ENCODE measurements around the gene SYT5.
"Not testable (repeated sequence)": the region's sequence is repeated elsewhere in the genome, so short reads cannot be mapped to it uniquely, and the experiment has no call there.

SYT5 gene

GRCh38 chr19:55227241-55228014 lies 47.3 kb upstream of the SYT5 start:
- no peak for DNase-seq (ENCODE audit: extremely low spot score)
- ChIA-PET POLR2A (interaction anchor here (0.6 to 0.7 kb wide), 2 partner anchors 9 to 765 kb away, joined by 3 read pairs; no protein-coding TSS in a partner anchor), CTCF (interaction anchor here (1.4 kb wide), 1 partner anchor 15 kb away, joined by 5 read pairs; no protein-coding TSS in a partner anchor)
- TF ChIP-seq CTCF (IDR thresholded peaks at IDR 0.05; ENCODE audit: control extremely low read depth, extremely low read depth, low read depth, missing control alignments) = no peak

- DNase-seq (ENCODE audit: extremely low spot score) = no peak
- ChIA-PET CTCF (no interaction called here), POLR2A (no interaction called here)
- no peak for TF ChIP-seq CTCF (IDR thresholded peaks at IDR 0.05; ENCODE audit: control extremely low read depth, extremely low read depth, low read depth, missing control alignments)
These were observed 46.7 kb upstream of the SYT5 start for GRCh38 chr19:55226788-55227187.

GRCh38 chr19:55226273-55226672 lies 46.2 kb upstream of the SYT5 start:
- CTCF ChIA-PET = no interaction called here
- no peak for TF ChIP-seq CTCF (IDR thresholded peaks at IDR 0.05; ENCODE audit: control extremely low read depth, extremely low read depth, low read depth, missing control alignments)
- POLR2A ChIA-PET = no interaction called here
- no peak for DNase-seq (ENCODE audit: extremely low spot score)

- no peak for DNase-seq (ENCODE audit: extremely low spot score)
These were observed 45.4 kb upstream of the SYT5 start for GRCh38 chr19:55225415-55225958.

GRCh38 chr19:55224679-55225414 lies 44.8 kb upstream of the SYT5 start:
- POLR2A ChIA-PET; CTCF ChIA-PET; DNase-seq (ENCODE audit: extremely low spot score): not testable (repeated sequence)

More at GRCh38 chr19:55225415-55225958, 45.4 kb upstream of the SYT5 start:
- CTCF ChIA-PET = no interaction called here
- POLR2A ChIA-PET = no interaction called here
- TF ChIP-seq CTCF (IDR thresholded peaks at IDR 0.05; ENCODE audit: control extremely low read depth, extremely low read depth, low read depth, missing control alignments) = no peak

- no peak for DNase-seq (ENCODE audit: extremely low spot score)
- POLR2A ChIA-PET = no interaction called here
- TF ChIP-seq CTCF (IDR thresholded peaks at IDR 0.05; ENCODE audit: control extremely low read depth, extremely low read depth, low read depth, missing control alignments) = no peak
- CTCF ChIA-PET = no interaction called here
These were observed 44.1 kb upstream of the SYT5 start for GRCh38 chr19:55224038-55224665.
